ENCODE results near the gene TIAM2. TPM values are rescaled to one million over a fixed set of nuclear protein-coding genes. Genes with fewer than 3 reads are reported as not detected.

The TIAM2 gene
- total and polyA plus RNA-seq, 8 donors: 2.0 to 9.2 (median 3.4) TPM

- peaks cover 8 to 14% (median 10%) of the 10 kb centered on the region in 3 donors for H3K4me1 ChIP-seq
- no peaks in the 10 kb centered on the region for H3K36me3 ChIP-seq
- ATAC-seq: no peak
- H3K27me3 ChIP-seq: no peaks in the 10 kb centered on the region
- H3K4me3 ChIP-seq: no peak overlapping the region
- DNase-seq: no peak
- 61 to 71% methylated on average over 9 of the region's 9 CpGs for WGBS, 2 donors
- intact Hi-C loops (cut with DNase I): no loop called here
- H3K27ac ChIP-seq: no peak overlapping the region
- FAIRE-seq: no peak
- TF ChIP-seq CTCF (IDR thresholded peaks at IDR 0.05): no peak
- H3K9me3 ChIP-seq: no peaks in the 10 kb centered on the region
Measured at GRCh38 chr6:155080881-155081845, 86.0 kb downstream of the TIAM2 start.

- Histone ChIP-seq H3K9me3 (no peaks in the 10 kb centered on the region), H3K27me3 (no peaks in the 10 kb centered on the region), H3K4me1 (peaks cover 8 to 14% (median 10%) of the 10 kb centered on the region in 3 donors), H3K4me3 (no peak overlapping the region), H3K27ac (peak overlapping the region; percentile 32 to 81 (median 71)), H3K36me3 (no peaks in the 10 kb centered on the region)
- WGBS, 2 donors: 51 to 52% methylated on average over 4 of the region's 4 CpGs
- TF ChIP-seq CTCF (IDR thresholded peaks at IDR 0.05): no peak
- DNase-seq (no peak), FAIRE-seq (no peak), ATAC-seq (peak; percentile 21 to 64 (median 46))
- intact Hi-C loops (cut with DNase I): no loop called here
Measured at GRCh38 chr6:155084431-155085123, 89.5 kb downstream of the TIAM2 start.

GRCh38 chr6:155085582-155086257 is 90.6 kb downstream of the TIAM2 start:
- intact Hi-C loops (cut with DNase I): no loop called here
- peak; percentile 86 to 91 (median 89) for ATAC-seq
- Histone ChIP-seq H3K36me3 (no peaks in the 10 kb centered on the region), H3K27me3 (no peaks in the 10 kb centered on the region), H3K4me3 (no peak overlapping the region), H3K27ac (peak overlapping the region; percentile 42 to 81 (median 71)), H3K9me3 (no peaks in the 10 kb centered on the region), H3K4me1 (peaks cover 8 to 14% (median 10%) of the 10 kb centered on the region in 3 donors)
- DNase-seq: peak in 4 of 6 donors; percentile 48 to 67 (median 56)
- WGBS, 2 donors: 18 to 25% methylated on average over 8 of the region's 8 CpGs
- no peak for FAIRE-seq
- no peak for TF ChIP-seq CTCF (IDR thresholded peaks at IDR 0.05)

GRCh38 chr6:155088856-155089255 is 93.7 kb downstream of the TIAM2 start:
- Histone ChIP-seq H3K36me3 (no peaks in the 10 kb centered on the region), H3K4me1 (peaks cover 8 to 14% (median 10%) of the 10 kb centered on the region in 3 donors), H3K9me3 (no peaks in the 10 kb centered on the region), H3K27ac (peak overlapping the region in 2 of 4 donors; percentile 28 to 67), H3K4me3 (no peak overlapping the region), H3K27me3 (no peaks in the 10 kb centered on the region)
- FAIRE-seq (no peak), DNase-seq (no peak), ATAC-seq (peak in 1 of 4 donors; percentile 9)
- 34 to 41% methylated on average over 1 of the region's 1 CpG for WGBS, 2 donors
- intact Hi-C loops (cut with DNase I): no loop called here
- no peak for TF ChIP-seq CTCF (IDR thresholded peaks at IDR 0.05)

Measured in pancreas (tissue), 10 donors.